ENCODE results near the gene PANX2. TPM values are rescaled to one million over a fixed set of nuclear protein-coding genes. Genes with fewer than 3 reads are reported as not detected.
A peak's percentile ranks its signal among the peaks of the same experiment; 100 is the strongest.

Gene PANX2
- total RNA-seq, 2 donors from 2014 or later = 0.19 to 0.23 TPM

GRCh38 chr22:50178871-50179869 is 8.6 kb downstream of the PANX2 start:
- intact Hi-C loops (cut with DNase I) = no loop called here
- DNase-seq (ENCODE audit: low spot score) = peak; percentile 82

- no peak for DNase-seq (ENCODE audit: low spot score)
- intact Hi-C loops (cut with DNase I) = no loop called here
These were observed 9.6 kb downstream of the PANX2 start for GRCh38 chr22:50179937-50180726.

GRCh38 chr22:50180727-50181521 is 10.4 kb downstream of the PANX2 start:
- peak; percentile 80 for DNase-seq (ENCODE audit: low spot score)
- intact Hi-C loops (cut with DNase I) = no loop called here

- DNase-seq (ENCODE audit: low spot score) = no peak
- intact Hi-C loops (cut with DNase I) = no loop called here
These were observed 11.9 kb downstream of the PANX2 start for GRCh38 chr22:50182176-50183081.

GRCh38 chr22:50183141-50183971 is 12.8 kb downstream of the PANX2 start:
- no peak for DNase-seq (ENCODE audit: low spot score)
- intact Hi-C loops (cut with DNase I) = no loop called here

- intact Hi-C loops (cut with DNase I) = no loop called here
These were observed 13.7 kb downstream of the PANX2 start for GRCh38 chr22:50184004-50184901.

GRCh38 chr22:50184902-50185374 is 14.4 kb downstream of the PANX2 start:
- DNase-seq (ENCODE audit: low spot score) = no peak
- intact Hi-C loops (cut with DNase I) = no loop called here

More at GRCh38 chr22:50184004-50184901, 13.7 kb downstream of the PANX2 start:
- no peak for DNase-seq (ENCODE audit: low spot score)

GRCh38 chr22:50185375-50186087 is 15.0 kb downstream of the PANX2 start, which contains the start of gene TRABD:
Gene TRABD (plus strand): TSS chr22:50185913. CDS start chr22:50193061, 7,148 bp downstream.
- peak; percentile 97 for DNase-seq (ENCODE audit: low spot score)
- intact Hi-C loops (cut with DNase I) = no loop called here

GRCh38 chr22:50186181-50186714 is 15.7 kb downstream of the PANX2 start:
- intact Hi-C loops (cut with DNase I) = no loop called here
- no peak for DNase-seq (ENCODE audit: low spot score)

GRCh38 chr22:50186761-50187523 is 16.4 kb downstream of the PANX2 start:
- intact Hi-C loops (cut with DNase I) = no loop called here
- no peak for DNase-seq (ENCODE audit: low spot score)

GRCh38 chr22:50188356-50188755 is 17.8 kb downstream of the PANX2 start:
- no peak for DNase-seq (ENCODE audit: low spot score)
- intact Hi-C loops (cut with DNase I) = no loop called here

GRCh38 chr22:50189184-50189848 is 18.8 kb downstream of the PANX2 start:
- DNase-seq (ENCODE audit: low spot score) = no peak
- intact Hi-C loops (cut with DNase I) = no loop called here

- intact Hi-C loops (cut with DNase I) = no loop called here
- no peak for DNase-seq (ENCODE audit: low spot score)
These were observed 19.3 kb downstream of the PANX2 start for GRCh38 chr22:50189849-50190181.

GRCh38 chr22:50190182-50190940 is 19.8 kb downstream of the PANX2 start:
- intact Hi-C loops (cut with DNase I) = no loop called here
- DNase-seq (ENCODE audit: low spot score) = peak; percentile 95
